Glomerular visceral epithelial cell (primary cell): ENCODE measurements around the gene LEFTY1.
"Not testable (repeated sequence)": the region's sequence is repeated elsewhere in the genome, so short reads cannot be mapped to it uniquely, and the experiment has no call there.

Experiments
- DNase-seq: peaks from one replicate; pipeline ENCODE4 v3.0.0-alpha.2; 2016; ENCODE audit errors: extremely low spot score

Gene LEFTY1

DNA sequence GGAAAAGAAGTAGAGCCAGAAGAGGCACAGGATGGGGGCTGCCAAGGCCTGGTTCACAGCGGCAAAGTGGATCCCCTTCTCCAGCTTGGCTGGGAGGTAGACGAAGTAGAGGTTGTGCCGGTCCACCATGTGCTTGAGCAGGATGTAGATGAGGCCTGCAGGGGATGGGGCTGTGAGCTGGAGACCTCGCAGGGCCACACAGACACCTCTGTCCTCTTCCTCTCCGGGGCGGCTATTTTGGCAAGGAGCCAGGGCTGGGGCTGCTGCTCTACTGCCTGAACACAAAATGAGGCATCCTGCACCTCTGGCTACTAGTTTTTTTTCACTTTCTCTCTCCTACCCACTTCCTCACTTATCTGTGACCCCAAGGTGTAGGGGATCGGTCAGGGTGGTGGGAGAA, 39.0 kb downstream of the LEFTY1 start:
- DNase-seq: no peak

DNA sequence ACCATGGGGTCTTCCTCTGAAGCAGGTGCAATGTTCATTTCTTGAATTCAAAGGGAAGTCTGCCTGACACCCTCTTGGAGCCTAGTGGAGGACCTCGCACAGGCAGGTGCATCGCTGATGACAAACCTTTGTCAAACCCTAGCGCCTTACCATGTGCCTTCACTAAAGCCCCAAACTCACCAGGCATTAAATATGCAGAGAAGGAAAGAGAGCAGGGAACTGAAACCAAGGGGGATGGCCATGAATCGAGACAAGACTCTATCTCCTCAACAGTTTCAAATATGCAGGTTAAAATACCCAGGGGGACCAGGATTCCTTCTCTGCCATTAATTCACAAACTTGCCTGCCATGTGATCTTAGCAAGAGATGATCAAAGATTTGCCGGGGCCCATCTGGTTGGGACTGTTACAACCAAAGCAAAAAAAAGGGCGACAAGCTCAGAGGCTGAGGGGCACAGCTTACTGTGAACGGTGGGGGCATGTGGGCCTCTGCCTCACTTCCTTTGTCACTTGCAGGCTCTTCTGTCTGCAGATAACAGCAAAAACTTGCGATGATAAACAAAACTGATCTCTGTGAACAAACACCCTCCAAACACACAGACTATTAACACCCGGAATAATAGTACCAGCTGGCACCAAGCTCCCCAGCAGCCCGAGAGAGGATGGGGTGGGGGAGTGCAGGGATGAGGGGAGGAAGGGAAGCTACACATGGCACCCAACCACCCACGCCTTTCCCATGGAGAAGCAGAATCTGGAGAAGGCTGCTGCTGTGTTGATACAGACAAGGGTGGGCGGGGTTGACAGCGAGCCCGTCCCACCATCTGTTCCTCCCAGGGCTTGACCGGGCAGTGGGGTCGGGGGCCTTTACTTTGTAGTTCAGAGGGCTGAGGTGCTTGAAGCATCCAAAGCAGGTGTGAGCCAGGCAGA, 40.7 kb downstream of the LEFTY1 start:
- DNase-seq: no peak

DNA sequence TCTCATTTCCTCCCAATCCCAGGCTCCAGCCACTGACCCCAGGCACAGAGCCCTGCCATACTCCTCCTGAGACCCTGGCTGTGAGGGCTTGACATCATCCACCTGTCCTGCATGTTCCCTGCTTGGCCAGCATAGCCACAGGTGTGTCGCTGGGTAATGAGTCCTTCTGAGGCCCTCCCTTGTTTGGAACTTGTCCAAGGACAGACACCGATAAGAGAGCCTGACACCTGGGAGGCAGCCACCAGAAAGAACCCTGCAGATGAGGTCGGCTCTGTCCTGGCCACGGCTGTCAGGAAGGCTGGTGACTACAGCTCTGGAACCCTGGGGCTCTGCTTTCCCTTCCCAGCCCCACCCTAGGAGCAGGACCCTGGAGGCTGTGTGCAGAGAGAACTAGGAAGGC, 41.3 kb downstream of the LEFTY1 start:
- DNase-seq: no peak

DNA sequence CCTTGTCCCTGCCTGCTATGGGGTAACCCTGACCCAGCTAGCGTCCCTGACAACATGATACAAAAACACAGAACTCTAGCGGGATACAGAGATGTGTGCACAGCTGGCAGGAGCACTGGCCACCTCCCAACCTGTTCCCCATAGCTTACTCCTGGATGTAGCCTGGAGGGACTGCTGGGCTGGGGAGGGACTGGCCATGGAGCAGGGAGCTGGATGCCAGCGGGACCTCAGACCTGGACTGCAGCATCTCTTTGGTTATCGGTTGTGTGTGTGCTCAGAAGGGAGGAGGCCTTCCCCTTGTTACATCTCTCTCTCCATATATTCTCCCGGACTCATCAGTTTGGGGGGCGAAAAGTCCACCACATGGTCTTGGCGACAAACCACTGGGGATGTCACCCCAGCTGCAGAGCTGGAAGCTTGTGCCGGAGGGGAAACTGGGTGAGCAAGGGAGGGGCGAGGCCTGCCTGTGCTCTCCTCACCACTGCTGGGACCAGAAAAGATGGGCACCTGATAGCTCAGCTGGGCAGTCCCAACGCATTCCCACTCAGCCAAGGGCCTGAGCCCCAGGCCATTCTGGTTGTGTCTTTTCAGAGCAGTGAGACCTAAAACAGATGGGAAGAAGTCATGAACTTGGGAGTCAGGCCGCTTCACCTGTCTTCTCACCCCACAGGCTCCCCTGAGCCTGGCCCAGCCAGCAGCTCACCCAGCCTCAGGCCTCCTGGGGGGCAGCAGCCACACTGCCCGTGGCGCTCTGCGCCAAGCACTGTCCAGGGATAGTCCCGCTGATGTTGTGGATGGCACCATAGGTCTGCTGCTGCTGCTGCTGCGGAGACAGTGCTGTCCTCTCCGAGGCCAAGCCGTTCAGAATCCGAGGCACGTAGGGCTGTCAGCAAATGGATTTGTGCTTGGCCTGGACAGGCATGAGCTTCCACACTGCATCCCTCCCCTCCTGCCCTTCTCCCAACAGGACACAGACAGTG, 42.3 kb downstream of the LEFTY1 start:
- no peak for DNase-seq

DNA sequence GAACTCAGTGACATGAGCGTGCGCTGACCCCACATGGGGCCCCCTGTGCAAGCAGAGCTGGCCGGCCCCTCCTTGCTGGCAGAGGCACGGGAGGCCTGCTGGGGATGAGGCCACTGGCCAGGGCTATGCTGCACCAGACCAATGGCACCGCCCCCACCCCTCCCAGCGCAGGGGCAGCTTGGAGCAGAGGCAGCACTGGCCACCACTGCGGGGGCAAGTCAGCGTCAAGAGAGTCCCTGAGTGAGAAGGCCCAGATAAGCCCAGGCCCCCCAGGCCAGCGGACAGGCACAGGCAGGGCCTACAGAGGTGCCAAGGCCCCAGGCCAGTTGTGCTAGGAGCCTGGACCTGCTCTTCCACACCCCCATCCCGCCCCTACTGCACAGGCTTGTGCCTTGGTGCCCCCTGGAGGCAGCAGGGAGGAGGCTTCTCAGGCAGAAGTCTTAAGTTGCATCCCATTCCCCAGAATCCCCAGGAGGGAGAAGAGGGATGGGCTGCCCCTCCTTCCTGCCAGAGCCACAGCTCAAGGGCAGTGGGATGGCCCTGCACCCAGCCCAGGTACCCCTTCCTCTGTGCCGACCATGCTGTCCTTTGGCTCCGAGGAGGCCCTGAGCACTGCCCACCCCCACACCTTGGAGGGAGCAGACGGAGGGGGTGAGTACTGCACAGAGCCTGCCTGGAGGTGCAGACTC, 43.2 kb downstream of the LEFTY1 start:
- peak; percentile 76 for DNase-seq

DNA sequence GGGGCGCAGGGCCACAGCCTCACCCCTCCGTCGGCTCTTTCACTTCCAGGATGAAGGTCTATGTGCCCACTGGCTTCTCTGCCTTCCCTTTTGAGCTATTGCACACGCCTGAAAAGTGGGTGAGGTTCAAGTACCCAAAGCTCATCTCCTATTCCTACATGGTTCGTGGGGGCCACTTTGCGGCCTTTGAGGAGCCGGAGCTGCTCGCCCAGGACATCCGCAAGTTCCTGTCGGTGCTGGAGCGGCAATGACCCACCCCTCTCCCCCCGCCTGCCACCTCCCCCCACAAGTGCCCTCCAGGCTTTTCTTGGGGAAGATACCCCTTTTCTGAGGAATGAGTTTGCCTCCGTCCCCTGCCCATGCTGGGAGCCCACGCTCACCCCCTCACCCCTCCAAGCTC, 43.8 kb downstream of the LEFTY1 start:
- DNase-seq: no peak

DNA sequence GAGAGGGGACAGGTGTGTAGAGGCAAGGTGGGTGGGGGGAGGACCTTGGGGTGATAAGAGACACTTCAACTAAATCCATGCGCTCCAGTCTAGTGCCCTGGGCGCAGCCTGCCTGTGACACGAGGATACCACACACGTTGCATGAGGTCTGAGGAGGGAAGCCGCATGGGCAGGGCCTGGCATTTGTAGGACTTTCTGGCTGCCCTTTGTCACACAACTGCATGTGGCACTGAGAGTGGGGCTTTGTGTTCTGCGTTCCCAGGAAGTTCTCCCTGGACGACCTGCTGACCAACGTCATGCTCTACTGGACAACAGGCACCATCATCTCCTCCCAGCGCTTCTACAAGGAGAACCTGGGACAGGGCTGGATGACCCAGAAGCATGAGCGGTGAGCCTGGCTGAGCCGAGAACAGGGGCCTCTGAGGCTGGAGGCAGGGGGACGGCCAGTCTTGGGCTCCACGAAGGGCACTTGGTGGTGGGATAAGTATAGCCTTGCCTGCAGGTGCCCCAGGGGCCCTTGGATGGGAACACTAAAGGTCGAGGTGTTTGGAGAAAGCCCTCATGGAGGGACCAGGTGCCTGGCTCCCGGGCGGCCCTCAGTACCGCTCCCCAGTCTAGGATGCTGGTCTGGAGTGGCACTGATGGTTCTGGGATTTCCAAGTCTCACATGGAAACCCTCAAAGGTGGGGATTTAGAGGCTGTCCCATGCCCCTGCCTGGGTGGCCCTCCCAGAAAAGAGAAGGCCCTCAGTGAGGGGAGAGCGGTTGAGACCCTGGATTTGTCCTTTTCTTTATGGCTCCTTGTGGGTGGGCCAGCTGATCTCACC, 44.5 kb downstream of the LEFTY1 start:
- no peak for DNase-seq

DNA sequence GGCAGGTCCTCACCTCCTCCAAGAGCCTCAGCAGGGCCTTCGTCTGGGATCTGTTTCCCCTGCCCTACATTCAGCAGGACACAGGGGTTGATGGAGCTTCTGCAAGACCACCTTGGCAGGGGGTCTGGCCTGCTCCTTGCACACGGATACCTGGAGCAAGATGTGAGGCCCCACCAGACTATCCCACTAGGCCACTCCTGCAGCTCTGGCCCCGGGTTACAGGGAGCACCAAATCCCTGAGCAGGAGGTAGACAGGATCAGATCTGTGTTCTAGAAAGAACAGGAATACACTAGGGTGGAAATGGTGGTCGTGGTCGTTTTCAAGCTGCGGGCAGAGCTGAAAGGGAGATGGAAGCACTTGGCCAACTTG, 45.5 kb downstream of the LEFTY1 start:
- DNase-seq: no peak

DNA sequence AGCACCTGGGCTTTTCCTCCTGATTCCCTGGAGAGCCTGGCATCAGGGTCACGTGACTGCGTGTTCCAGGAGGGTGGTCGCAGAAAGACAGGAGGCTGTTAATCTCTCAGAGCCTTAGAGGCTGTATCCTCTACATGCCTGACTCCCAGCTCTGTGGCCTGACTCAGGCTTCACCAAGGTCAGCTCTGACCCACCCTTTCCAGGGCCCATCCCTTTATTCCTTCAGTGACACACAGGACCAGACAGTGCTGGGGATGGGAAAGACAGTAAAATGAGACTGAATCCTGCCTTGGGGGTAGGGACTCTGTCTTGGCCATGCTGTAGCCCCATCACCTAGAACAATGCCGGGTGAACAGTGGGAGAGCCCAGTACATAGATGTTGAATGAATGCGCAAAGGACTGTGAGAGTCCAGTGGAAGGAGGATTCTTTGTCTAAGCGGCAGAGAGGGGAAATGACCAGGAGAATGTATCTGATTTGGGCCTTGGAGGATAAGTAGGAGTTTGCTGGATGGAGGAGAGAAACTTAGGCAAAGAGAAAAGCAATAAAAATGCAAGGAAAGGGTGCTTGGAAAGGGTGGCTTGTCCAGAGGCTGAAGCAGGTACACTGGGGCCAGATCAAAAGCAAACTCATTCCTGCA, 46.0 kb downstream of the LEFTY1 start:
- no peak for DNase-seq

DNA sequence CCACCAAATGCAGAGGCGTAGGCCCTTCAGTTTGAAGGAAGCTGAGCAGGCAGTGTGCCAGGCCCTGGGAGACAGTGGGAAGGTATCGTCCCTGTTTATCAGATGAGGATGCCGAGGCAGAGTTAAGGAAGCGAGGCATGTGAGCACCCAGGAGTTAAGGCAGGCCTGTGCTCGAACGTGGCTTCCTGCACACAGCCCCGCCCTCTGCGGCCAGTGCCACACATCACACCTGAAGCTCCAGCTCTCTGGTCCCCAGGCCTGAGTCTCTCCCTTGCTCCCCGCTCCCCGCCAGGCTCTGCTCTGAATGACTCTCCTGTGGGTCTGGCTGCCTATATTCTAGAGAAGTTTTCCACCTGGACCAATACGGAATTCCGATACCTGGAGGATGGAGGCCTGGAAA, 46.9 kb downstream of the LEFTY1 start:
- no peak for DNase-seq

DNA sequence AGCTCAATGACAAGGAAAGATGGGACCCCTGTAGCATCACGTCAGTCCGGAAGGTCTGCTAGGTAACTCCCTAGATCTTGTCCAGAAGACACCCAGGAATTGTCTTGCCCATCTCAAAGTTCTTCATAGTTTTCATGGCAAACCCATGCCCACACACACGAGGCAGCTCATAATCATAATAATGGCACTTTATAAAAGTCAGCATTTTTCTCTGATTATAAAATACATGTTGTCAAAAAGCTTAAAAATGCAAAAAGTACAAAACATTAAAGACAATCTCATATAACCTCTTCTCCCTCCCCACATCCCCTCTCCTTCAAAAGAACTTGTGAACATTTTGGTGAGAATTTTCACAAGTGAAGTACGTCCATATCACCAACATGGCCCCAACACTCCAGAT, 48.2 kb downstream of the LEFTY1 start:
- DNase-seq: no peak

DNA sequence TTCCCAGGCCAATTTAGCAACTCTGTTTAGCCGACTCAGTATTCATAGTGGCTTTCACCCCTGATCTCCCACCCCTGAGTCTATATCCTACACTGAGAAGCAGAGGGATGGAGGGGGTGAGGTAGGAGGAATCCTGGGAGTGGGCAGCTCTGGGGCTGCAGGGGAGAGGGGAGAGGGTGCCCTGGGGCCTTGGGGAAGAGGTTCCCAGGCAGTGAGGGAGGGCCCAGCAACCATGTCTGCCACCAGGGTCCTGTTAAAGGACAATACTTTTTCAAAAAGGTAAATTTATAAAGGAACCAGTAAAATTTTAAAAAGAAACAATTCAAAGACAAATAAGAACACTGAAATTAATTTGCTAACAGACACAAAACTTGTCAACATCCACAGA, 48.7 kb downstream of the LEFTY1 start:
- DNase-seq: no peak

DNA sequence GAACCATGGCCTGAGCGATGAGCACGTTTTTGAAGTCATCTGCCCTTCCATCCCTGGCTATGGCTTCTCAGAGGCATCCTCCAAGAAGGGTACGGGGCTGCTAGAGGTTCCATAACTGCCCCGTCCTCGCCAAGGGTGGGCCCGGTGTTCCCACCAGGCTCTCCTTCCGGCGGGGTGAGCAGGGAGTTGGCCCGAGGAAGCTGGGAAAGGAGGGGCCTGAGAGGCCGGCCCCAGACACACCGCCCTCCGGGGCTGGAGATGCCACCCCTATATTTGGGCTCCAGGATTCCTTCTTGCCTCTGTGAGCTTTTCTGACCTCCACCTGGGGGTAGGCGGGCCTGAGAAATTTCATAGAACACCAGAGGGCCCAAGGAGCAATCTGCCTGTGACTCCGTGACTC, 50.2 kb downstream of the LEFTY1 start:
- no peak for DNase-seq

DNA sequence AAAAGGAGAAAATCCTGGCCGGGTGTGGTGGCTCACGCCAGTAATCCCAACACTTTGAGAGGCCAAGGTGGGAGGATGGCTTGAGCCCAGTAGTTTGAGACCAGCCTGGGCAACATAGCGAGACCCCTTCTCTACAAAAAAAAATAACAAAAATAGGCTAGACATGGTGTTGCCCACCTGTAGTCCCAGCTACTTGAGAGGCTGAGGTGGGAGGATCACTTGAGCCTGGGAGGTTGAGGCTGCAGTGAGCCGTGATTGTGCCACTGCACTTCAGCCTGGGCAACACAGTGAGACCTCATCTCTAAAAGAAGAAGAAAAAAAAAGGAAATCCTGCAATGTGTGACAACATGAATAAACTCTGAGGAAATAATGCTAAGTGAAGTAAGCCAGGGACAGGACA, 52.6 kb downstream of the LEFTY1 start:
- not testable (repeated sequence) for DNase-seq
